Measurements from ENCODE around the gene ZNF415. TPM values are rescaled to one million over a fixed set of nuclear protein-coding genes. Genes with fewer than 3 reads are reported as not detected.
"Not testable (repeated sequence)": the region's sequence is repeated elsewhere in the genome, so short reads cannot be mapped to it uniquely, and the experiment has no call there.

The ZNF415 gene
- polyA plus RNA-seq, 1 donor = 9.6 TPM

DNA sequence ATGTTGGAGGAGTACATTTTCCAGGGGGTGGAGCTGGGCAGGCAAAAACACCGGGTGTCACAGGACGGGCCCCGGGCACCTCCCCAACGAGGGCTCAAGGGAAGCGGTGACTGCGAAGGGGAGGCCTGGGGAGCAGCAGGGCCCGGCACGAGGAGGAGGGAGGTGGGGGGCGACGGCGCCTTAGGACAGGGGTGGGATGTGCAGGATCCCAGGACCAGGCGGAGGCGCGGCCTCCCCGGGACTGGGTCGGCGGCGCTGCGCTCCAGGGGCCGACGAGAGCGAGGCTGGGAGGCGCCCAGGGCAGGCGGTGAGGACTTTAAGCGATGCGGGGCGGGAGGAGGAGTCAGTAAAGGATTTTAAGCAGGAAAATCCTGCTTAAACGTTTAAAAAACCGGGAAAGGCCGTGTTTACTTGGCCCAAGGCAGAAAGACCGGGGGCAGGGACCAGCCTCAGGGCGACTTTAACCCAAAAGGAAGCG is 29.9 kb downstream of the ZNF415 start:
- DNase-seq = peak; percentile 23

GRCh38 chr19:53102206-53102755 is 30.4 kb downstream of the ZNF415 start:
- DNase-seq = peak; percentile 33

GRCh38 chr19:53101518-53101917 is 31.2 kb downstream of the ZNF415 start:
- DNase-seq = no peak

DNA sequence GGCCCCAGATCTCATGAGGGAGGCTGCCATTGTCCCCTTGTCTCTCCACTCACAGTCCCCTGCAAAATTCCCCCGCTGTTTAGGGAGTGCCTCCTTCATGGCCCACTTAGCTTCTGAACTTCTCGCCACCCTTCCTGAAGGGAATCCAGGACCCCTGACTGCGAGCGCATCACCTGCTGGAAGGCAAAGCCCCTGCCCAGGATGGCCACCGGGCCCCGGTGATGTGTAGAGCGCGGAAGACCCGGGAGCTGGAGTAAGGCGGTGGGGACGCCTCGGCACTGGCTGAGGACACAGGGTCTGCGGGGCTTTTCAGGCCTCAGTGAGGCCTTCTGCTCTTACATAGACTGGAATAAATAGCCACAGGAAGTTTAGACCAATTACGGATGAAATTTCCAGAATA is 34.1 kb downstream of the ZNF415 start:
- not testable (repeated sequence) for DNase-seq

DNA sequence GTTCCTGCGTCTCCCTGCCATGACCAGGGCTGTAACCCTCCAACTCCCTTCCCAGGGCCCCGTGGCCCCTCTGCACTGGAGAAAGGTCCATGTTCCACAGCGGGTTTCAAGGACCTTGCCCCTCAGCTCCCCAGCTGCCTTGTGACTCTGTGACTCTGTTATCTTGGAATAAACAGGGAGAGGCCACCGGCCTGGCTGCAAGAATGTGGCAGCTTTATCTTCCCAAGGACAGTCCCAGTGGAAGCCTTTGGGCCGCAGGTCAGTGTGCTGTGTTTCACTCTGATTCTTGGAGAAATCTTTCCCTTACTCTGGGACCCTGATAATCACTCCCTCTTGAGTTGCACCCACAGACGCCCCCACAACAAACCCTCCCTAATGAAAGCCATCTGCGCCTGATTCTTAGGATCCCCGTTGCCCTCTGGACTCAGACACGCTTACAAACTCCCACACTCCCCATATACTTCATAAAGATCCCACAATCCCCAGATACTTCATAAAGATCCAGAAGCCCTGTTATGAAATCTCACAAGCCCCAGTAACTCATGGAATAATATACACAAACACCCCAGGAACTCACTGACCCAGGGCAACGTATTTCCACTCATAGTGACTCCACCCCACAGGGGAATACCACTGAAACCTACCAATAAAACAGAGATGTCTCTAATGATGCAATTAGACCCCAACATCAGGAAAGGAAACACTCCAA is 35.6 kb downstream of the ZNF415 start:
- not testable (repeated sequence) for DNase-seq

- DNase-seq = not testable (repeated sequence)
These were observed 36.1 kb downstream of the ZNF415 start for GRCh38 chr19:53096579-53096978.

- DNase-seq = no peak
These were observed 37.7 kb downstream of the ZNF415 start for GRCh38 chr19:53094754-53095575.

GRCh38 chr19:53092723-53093122 is 40.0 kb downstream of the ZNF415 start:
- DNase-seq = no peak

- no peak for DNase-seq
These were observed 41.1 kb downstream of the ZNF415 start for GRCh38 chr19:53091413-53092254.

GRCh38 chr19:53088091-53088490 is 44.6 kb downstream of the ZNF415 start:
- DNase-seq = no peak

- DNase-seq = peak; percentile 5
These were observed 45.8 kb downstream of the ZNF415 start for GRCh38 chr19:53086949-53087348.

DNA sequence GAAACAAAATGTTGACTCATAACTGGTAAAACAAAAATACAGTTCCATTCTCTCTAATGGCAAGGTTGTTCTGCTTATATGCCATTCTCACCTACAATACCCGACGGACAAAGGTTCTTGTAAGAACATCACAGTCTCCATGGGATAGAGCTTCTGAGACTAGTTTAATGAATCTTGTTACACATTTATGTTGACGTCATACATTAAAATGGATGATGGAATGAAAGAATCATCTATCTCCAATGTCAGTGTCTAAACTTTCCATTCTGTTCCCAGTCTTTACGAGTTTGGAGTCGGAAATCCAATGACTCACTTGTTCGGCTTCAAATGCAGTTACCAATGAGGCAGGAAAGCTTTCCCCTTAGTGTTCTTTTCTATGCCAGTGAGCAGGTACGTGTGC is 47.2 kb downstream of the ZNF415 start:
- DNase-seq = no peak

DNA sequence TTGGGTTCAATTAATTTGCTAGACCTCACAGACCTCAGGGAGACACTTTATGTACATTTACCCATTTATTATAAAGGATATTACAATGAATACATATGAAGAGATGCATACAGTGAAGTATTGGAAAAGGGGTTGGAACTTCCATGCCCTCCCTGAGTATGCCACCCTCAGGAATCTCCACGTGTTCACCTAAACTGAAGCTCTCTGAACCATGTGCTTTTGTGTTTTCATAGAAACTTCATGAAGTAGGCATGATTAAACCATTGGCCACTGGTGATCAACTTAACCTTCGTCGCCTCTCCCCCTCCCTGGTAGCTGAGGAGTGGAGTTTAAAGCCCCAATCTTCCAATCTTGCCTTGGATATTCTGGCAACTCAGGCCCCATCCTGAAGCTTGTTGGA is 49.8 kb downstream of the ZNF415 start:
- no peak for DNase-seq

GRCh38 chr19:53079313-53079924 is 53.3 kb downstream of the ZNF415 start:
- no peak for DNase-seq

- DNase-seq = no peak
These were observed 54.0 kb downstream of the ZNF415 start for GRCh38 chr19:53078668-53079067.

DNA sequence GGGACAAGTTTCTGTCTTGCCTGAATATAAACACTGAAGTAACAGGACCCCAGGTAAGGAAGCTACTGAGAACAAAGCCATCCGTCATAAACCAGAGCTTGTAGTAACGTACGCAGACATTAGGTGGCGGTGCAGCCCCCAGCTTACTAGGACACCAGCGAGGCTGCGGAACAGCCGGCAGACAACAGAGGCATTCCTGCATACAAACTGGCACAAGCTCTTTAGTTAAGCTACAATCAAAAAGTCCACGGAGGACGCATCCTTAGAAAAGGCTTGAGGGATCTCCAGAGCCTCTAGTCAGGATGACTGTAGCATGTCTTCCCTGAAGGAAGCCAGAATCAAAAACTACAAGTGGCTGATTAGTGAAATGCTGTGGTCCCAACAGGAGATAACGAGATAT is 55.7 kb downstream of the ZNF415 start:
- peak; percentile 16 for DNase-seq

- no peak for DNase-seq
These were observed 63.9 kb downstream of the ZNF415 start for GRCh38 chr19:53068834-53069233.

DNA sequence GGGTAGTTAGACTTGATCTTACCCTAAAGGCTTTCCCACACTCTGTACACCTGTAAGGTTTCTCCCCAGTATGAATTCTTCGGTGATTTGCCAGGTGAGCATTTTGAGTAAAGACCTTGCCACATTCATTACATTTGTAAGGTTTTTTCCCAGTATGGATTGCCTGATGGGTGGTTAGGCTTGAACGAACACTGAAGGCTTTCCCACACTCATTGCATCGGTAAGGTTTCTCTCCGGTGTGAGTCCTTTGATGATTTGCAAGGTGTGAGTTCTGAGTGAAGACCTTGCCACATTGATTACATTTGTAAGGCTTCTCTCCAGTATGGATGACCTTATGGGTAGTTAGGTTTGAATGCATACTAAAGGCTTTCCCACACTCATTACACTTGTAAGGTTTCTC is 64.5 kb downstream of the ZNF415 start:
- DNase-seq = no peak

DNA sequence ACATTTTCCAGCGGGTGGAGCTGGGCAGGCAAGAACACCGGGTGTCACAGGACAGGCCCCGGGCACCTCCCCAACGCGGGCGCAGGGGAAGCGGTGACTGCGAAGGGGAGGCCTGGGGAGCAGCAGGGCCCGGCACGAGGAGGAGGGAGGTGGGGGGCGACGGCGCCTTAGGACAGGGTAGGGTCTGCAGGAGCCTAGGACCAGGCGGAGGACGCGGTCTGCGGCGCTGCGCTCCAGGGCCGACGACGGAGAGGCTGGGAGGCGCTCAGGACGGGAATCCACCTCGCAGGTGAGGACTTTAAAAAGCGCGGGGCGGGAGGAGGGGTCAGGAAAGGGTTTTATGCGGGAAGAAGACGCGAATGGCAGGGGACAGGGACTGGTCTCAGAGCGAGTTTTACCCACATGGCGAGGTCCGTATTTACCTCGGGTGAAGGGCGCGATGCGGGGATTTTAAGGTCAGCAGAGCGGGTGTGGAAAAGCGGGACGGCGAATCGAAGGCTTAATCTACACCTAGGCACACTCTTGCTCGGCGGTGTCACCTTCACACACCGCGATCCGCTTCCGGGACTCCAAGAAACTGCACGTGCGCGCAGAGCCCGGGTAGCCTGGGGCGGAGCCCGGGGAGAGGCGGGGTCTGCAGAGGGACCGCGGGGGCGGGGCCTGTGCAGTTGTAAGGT is 74.7 kb downstream of the ZNF415 start:
- no peak for DNase-seq
